Right lung (tissue), 5 donors: ENCODE measurements around the gene RPS16. TPM values are rescaled to one million over a fixed set of nuclear protein-coding genes. Genes with fewer than 3 reads are reported as not detected.
A peak's percentile ranks its signal among the peaks of the same experiment; 100 is the strongest.

Experiments used
- DNase-seq, 2 donors: peaks; one replicate each; pipeline ENCODE4 v3.0.0-alpha.2; 2013
- polyA plus RNA-seq, 5 donors: library from polyadenylated mRNA; unstranded; fragments of 120-200 nt; gene quantifications; one replicate each; pipeline versions ENCODE4 v1.2.1 to v1.2.3, GENCODE V29; 2013; ENCODE audit warnings: inconsistent platforms in 1 of 5, low replicate concordance in 1 of 5; ENCODE audit not compliant: insufficient read length in 5 of 5, insufficient read depth in 1 of 5

Gene RPS16
- polyA plus RNA-seq, 5 donors, result 1,340 to 2,075 (median 1,433) TPM

DNA sequence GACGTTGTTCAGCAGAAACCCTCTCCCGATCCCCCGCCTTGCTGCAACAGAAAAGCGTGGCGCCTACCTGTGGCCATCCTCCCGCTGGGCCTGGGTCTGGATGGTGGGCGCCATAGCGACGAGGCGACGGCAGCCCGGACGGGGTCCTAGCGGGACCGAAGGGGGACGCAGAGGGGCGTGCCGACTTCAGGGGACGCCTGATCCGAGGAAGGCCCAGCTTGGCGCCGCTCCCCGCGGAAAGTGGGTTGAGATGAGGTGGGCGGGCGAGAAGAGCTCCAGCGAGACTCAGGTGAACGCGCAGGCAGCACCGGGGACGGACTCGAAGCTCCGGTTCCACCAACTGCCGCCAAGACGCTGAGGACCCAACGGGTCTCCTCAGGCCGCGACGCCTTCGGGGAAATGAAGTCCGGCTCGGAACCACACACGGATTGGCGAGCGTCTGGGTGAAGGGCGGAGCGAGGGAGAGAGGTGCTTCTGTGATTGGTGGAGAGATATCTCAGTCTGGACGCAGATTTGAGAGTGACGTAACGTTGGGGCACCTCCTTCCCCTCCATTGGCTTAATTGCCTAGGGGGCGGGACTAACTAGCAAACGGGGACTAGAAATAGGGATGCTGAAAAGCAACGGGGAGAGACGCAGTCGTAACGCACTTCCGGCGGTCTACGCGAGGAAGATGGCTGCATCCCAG is 44.9 kb downstream of the RPS16 start, which contains the start of the genes MED29 and PAF1:
TSS of gene MED29 (plus strand) at position 628 of the 687 bp plus-strand sequence. CDS start at position 673, 45 bp downstream.
TSS of gene PAF1 (minus strand) at position 356 of the 687 bp plus-strand sequence. CDS start at position 114, 242 bp downstream.
- peak; percentile 99 to 100 for DNase-seq

GRCh38 chr19:39390451-39390750 is 45.3 kb downstream of the RPS16 start:
- DNase-seq, result no peak

GRCh38 chr19:39389631-39390414 is 45.9 kb downstream of the RPS16 start:
- no peak for DNase-seq

- no peak for DNase-seq
Measured at GRCh38 chr19:39388657-39389056, 47.1 kb downstream of the RPS16 start.

GRCh38 chr19:39386557-39386956 is 49.2 kb downstream of the RPS16 start:
- no peak for DNase-seq

- DNase-seq, result no peak
Measured at GRCh38 chr19:39385629-39386411, 49.9 kb downstream of the RPS16 start.

- no peak for DNase-seq
Measured at GRCh38 chr19:39384839-39385568, 50.7 kb downstream of the RPS16 start.

Other genes with a start within 250 kb of the RPS16 start
- gene NCCRP1, start 239.0 kb downstream of the RPS16 start, polyA plus RNA-seq, result under 1 TPM; 0.09 to 0.29 (median 0.21) TPM
- not detected for gene SYCN, start 231.7 kb downstream of the RPS16 start, polyA plus RNA-seq
- gene IFNL3, start 190.9 kb downstream of the RPS16 start, polyA plus RNA-seq, result not detected
- gene IFNL4, start 187.1 kb downstream of the RPS16 start, polyA plus RNA-seq, result not detected
- gene IFNL2, start 167.6 kb downstream of the RPS16 start, polyA plus RNA-seq, result not detected
- gene IFNL1, start 139.5 kb downstream of the RPS16 start, polyA plus RNA-seq, result not detected
- gene LRFN1, start 115.1 kb downstream of the RPS16 start, polyA plus RNA-seq, result 1 to 10 TPM; 1.3 to 3.3 (median 2.1) TPM
- gene GMFG, start 99.9 kb downstream of the RPS16 start, polyA plus RNA-seq, result 10 to 100 TPM; 42.5 to 54.5 (median 50.2) TPM
- gene SAMD4B, start 93.5 kb downstream of the RPS16 start, polyA plus RNA-seq, result 100 to 1,000 TPM in 3 of 5 donors, 10 to 100 TPM in 2; 79.7 to 128 (median 117) TPM
- gene PAF1, start 44.8 kb downstream of the RPS16 start, polyA plus RNA-seq, result 10 to 100 TPM; 57.7 to 71.1 (median 69.7) TPM
- gene MED29, start 44.6 kb downstream of the RPS16 start, polyA plus RNA-seq, result 10 to 100 TPM; 32.9 to 45.0 (median 34.4) TPM
- gene ZFP36, start 29.1 kb downstream of the RPS16 start, polyA plus RNA-seq, result 100 to 1,000 TPM in 1 of 5 donors, 10 to 100 TPM in 4; 36.6 to 122 (median 82.1) TPM
- 10 to 100 TPM; 75.8 to 98.2 (median 89.8) TPM for gene PLEKHG2, start 23.3 kb downstream of the RPS16 start, polyA plus RNA-seq
- 100 to 1,000 TPM; 112 to 153 (median 126) TPM for gene SUPT5H, start 9.6 kb upstream of the RPS16 start, polyA plus RNA-seq
- gene TIMM50, start 44.9 kb upstream of the RPS16 start, polyA plus RNA-seq, result 10 to 100 TPM; 57.7 to 81.3 (median 69.1) TPM
- under 1 TPM; 0.18 to 0.59 (median 0.43) TPM for gene DLL3, start 63.0 kb upstream of the RPS16 start, polyA plus RNA-seq
- under 1 TPM in 4 of 5 donors, not detected in 1; 0.25 to 0.51 (median 0.42) TPM for gene SELENOV, start 79.2 kb upstream of the RPS16 start, polyA plus RNA-seq
- gene EID2B, start 96.9 kb upstream of the RPS16 start, polyA plus RNA-seq, result 1 to 10 TPM; 4.1 to 5.4 (median 4.6) TPM
- gene EID2, start 104.2 kb upstream of the RPS16 start, polyA plus RNA-seq, result 10 to 100 TPM; 11.7 to 17.9 (median 15.9) TPM
- gene LGALS13, start 166.6 kb upstream of the RPS16 start, polyA plus RNA-seq, result not detected
- gene LGALS16, start 220.0 kb upstream of the RPS16 start, polyA plus RNA-seq, result not detected